Inflammatory macrophage (primary cell): ENCODE data around the gene BTN3A1.
"Not testable (repeated sequence)": the region's sequence is repeated elsewhere in the genome, so short reads cannot be mapped to it uniquely, and the experiment has no call there.

ENCODE experiments used
- DNase-seq, 2 donors: peaks; one replicate each; pipeline ENCODE4 v3.0.0-alpha.2; 2020 to 2022
- total RNA-seq, 18 experiments: gene quantifications; one replicate each; lab custom pipeline; 2026; ENCODE audit warnings: mixed read lengths in 6 of 18, inconsistent platforms in 2 of 18; lab: John Stamatoyannopoulos, UW

BTN3A1 gene
- 19.1 to 33.0 (median 27.2) reads per million in 18 experiments for total RNA-seq

DNA sequence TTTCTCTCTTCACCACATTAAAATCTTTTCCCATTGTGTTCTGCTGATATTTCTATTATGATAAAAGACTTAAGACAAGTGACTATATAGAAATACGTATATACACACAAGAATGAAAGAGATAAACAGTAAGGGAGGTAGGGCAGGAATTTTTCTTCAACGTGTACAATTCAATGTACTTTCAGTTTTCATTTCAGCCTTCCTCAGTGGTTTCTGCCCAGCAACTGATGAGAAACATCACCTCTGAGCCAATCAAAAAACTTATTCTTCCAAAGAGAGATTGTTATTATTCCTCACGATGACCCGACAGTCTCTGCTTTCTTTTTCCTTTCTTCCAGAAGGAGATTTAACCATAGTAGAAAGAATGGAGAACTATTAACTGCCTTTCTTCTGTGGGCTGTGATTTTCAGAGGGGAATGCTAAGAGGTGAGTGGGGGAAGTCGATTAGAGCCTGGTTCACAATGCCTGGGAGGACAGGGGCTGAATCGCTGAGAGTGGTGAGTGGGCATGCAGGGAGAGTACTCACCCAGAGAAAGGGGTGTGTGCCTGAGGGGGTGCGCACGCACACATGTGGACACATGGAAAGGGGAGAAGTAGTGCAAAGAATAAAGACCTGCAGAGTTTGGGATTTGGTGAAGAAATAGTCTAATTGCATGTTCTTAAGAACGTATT is at the start of gene BTN3A1:
Gene BTN3A1, plus strand, starts transcription at position 289 of the 672 bp plus-strand sequence. CDS start 3,289 bp downstream, outside the sequence.
- peak; percentile 76 to 88 for DNase-seq

DNA sequence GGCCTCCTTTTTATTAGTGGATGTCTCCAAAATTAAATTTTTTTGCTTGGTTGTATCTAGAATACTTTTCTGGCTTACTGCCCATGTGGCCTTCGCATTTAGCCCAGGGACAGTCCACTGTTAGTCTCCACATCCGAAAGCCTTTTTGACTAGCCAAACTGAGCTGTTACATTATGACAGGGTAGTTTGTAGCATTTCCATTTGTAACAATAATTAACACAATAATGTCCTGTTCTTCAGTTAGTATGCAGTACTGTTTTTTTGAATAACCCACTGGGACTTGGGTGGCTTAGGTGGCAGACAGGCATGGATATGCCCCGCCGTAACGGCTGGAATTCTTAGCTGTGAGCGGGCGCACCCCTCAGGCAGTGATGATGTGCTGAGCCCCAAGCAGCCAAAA is 49.8 kb upstream of the BTN3A1 start:
- DNase-seq: no peak

- no peak for DNase-seq
Observed at GRCh38 chr6:26354162-26354561, 47.9 kb upstream of the BTN3A1 start.

DNA sequence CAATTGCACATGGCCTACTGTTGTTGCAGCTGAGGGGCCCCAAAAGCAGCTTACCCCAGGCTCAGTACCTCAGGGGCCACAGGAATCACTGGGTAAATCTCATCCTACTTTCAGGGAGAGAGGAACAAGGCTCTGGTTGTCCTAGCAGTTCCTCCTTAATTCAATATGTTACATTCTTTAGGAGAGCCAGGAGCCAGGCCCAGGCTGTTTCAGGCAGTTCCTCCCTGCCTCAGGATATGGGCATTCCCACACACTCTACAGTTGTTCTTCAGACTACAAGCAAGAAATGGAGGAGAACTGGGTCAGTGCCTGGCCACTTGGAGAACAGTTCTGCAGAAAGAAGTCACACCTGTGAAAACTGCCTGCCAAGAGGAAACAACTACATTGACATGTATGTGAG is 46.7 kb upstream of the BTN3A1 start:
- peak; percentile 26 to 31 for DNase-seq

DNA sequence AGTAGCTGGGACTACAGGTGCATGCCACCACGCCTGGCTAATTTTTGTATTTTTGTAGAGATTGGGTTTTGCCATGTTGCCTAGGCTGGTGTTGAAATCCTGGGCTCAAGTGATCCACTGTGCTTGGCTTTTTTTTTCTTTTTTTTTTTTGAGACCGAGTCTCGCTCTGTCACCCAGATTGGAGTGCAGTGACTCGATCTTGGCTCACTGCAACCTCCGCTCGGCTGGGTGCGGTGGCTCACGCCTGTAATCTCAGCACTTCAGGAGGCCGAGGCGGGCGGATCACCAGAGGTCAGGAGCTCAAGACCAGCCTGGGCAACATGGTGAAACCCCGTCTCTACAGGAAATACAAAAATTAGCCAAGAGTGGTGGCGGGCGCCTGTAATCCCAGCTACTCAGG is 44.5 kb upstream of the BTN3A1 start:
- DNase-seq: not testable (repeated sequence)

- no peak for DNase-seq
Observed at GRCh38 chr6:26358511-26358981, 43.5 kb upstream of the BTN3A1 start.

DNA sequence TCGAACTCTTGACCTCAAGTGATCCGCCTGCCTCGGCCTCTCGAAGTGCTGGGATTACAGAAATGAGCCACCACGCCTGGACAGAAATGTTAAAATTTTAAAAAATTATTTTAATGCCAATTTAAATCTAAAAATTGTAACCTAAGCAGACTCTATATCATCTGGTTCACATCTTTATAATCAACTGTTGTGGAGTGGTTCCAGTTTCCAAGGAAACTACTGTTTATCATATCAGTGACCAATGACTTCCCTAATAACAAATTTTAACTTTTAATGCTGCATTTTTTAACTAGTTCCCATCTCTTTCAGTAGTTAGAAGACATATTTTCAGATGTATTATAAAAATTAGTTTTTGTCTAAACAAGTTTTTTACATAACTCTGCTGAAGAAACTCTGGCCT is 42.3 kb upstream of the BTN3A1 start:
- no peak for DNase-seq

- DNase-seq: no peak
Observed at GRCh38 chr6:26360451-26361416, 41.3 kb upstream of the BTN3A1 start.

DNA sequence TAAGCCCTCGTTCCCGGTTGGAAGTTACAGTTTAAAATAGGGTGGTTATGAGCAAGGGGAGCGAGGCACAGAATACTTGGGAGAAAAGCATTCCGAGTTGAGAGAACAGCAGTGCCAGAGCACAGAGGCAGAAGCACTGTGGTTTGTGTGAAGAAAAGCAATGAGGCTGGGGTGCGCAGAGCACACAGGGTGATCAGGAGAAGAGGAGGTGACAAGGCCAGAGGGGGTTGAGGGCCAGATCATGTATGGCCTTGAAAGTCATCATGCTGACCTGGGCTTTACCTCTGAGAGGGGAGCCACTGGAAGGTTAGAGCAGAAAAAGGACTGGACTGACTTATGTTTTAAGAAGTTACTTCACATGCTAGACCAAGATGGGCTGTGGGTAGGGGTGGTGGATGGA is 40.5 kb upstream of the BTN3A1 start:
- no peak for DNase-seq

DNA sequence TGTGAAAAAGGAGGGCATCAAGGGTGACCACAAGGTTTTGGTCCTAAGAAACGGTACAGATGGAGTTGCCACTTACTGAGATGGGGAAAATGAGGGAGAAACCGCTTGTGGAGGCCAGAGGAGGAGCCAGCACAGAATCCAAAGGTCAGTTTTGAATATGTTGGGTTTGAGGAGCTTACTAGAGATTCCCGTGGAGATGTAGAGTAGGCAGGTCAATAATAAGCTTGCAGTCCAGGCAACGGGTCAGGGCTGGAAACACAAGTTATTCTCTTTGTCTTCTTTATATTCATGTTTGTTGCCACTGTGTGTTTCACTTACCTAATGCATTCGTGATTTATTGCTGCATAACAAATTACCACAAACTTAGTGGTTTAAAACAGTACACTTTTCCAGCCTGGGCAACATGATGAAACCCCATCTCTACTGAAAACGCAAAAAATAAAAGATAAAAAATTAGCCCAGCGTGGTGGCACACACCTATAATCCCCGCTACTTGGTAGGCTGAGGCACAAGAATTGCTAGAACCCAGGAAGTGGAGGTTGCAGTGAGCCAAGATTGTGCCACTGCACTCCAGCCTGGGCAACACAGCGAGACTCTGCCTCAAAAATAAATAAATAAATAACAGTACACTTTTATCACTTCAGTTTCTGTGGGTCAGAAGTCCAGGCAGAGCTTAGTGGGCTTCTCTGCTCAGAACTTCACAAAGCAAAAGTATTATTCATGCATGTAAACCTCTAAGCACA is 39.8 kb upstream of the BTN3A1 start:
- no peak for DNase-seq

DNA sequence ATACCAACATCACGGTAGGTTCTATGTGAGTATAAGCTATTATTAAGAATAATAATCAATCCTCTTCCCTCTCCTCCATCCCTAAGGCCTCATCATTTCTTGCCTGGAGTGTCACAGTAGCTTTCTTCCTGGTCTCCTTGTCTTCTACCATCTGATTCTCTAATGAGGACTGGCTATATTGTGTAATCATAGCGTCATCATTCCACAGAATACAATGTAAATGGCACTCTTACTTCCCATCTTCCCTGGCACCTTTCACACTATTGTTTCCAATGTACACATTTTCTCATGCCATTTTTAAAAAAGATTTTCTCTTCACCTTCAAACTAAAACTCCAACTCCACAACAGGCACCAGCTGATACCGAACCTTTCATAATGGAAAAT is 39.2 kb upstream of the BTN3A1 start:
- peak; percentile 12 to 41 for DNase-seq

DNA sequence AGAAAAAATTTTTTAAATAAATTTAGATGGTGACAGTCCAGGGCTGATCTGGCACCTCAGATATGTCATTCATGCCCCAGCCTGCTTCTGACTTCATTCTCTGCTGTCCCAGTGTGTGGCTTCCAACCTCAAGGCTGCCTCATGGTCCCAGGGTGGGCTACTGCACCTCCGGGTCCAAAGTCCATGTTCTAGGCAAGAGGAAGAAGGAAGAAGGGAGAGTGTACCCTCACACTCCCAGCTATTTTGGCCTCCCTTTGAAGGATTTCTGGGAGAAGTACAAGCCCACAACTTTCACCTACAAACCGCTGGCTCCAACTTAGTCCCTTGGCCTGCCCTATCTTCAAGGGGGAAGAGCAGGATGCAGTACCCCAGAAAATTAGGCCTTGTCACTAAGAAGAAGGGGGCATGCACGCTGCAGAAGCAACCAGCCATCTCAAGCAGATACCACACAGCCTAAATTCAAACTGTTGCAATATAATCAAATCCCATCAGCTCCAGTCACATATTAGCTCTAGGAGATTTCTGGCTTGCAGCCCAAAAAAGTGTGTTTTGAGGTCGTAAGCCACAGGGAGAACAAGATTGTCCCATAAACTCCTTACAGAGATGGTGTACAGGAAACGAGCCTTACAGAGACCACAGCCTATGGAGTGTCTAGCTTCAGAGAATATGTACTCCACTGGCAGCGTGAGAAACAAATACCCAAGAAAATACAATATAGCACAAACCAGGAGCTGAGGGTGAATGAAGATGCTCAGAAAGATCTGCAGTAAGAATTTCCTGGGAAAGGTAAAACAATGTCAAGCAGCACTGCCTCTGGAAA is 38.0 kb upstream of the BTN3A1 start:
- no peak for DNase-seq

DNA sequence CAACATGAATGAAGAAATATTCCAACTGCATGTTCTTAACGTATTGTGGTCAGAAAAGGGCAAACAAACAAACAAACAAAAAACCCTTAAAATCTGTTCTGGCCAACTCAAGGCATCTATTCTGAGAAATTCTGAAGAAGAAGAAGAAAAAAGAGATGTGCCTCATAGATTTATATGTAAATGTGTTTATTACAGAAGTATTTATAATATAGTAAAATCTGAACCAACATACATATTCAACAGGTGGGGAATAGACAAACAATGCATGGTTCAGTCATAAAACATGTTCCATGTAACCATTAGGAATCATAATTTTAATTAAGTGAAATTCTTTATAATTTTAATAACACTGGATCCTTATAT is 36.5 kb upstream of the BTN3A1 start:
- DNase-seq: no peak

DNA sequence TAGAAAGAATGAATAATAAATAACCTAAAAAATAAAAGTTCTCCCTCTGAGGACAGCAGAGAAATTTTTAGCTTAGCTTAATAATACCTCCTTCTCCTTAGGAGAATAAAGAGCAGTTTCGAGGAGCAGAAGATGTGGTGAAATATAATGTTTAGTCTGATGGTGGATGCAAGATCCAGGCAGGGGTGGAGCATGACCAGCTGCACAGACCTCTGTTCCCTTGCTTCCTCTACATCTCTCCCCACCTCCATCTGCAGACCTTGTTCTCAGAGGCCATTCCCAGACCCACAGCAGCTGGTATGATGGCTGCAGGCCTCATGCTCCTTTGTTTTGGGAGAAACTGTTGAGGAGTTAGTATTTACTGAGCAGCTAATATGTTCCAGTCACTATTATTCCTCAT is 35.6 kb upstream of the BTN3A1 start:
- no peak for DNase-seq

DNA sequence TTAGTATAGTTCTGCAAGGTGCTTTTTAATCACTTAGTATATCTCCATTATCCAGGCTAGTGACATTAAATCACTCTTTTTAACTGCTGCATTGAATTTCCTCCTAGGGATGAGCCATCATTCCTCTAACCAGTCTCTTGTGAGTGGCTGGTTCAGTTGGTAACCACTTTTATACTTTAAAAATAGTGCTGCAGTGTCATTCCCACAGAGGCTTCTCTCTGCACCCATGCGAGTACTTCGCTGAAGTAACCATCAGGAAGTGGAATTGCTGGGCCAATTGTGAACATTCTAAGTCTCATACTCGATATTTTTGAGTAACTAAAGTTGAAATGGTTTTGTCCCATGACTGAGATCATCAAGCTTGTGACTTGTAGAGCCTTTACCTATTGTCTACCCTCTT is 35.0 kb upstream of the BTN3A1 start:
- peak; percentile 30 to 56 for DNase-seq

GRCh38 chr6:26371813-26372212 is 30.3 kb upstream of the BTN3A1 start:
- not testable (repeated sequence) for DNase-seq

DNA sequence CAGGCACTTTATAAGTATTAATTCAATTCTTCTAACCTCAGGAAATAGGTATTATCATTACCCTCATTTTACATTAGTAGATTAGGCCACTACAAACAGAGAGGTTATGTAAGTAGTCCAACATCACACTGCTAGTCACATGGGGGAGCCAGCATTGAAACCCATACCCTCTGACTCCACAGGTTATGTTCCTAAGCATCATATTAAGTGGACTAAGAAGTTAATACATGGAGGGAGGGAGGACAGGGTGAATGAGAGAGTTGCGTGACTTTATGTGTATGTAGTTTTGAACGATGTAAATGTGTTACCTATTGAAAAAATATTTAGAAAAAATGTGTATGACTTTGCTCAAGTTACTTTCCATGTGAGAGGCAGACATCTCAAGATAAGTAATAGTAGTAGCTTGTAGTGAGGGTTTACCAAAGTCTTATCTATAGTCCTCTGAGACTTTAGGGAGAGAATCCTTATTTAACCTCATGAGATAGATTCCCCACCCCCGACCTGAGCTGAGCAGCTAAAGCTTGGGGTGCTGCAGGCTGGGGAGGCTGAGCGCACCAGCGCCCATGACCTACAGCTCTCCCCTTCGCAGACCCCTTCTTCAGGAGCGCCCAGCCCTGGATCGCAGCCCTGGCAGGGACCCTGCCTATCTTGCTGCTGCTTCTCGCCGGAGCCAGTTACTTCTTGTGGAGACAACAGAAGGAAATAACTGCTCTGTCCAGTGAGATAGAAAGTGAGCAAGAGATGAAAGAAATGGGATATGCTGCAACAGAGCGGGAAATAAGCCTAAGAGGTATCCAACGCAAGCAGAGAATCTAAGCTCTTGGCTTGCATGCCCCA is 29.5 kb upstream of the BTN3A1 start:
- no peak for DNase-seq

DNA sequence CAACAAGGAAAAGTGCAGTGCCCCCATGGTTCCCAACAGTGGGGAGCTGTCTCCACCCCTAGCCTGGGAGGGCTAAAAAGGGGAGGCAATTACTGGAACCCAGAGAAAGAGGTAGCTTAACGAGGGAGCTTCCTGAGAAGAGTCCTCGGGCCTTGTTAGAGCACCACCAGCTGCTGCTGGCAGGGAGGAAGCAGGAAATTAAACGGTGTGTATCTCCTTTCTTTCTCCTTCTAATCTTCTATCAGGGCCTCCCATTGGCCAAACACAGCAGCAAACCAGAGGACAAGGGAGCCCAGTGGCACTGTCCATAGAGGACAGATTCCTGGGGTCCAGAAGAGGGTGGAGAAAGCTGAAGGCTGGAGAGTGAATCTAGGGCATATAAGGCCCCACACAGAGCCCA is 26.8 kb upstream of the BTN3A1 start:
- DNase-seq: no peak

GRCh38 chr6:26377719-26378118 is 24.4 kb upstream of the BTN3A1 start:
- DNase-seq: no peak

DNA sequence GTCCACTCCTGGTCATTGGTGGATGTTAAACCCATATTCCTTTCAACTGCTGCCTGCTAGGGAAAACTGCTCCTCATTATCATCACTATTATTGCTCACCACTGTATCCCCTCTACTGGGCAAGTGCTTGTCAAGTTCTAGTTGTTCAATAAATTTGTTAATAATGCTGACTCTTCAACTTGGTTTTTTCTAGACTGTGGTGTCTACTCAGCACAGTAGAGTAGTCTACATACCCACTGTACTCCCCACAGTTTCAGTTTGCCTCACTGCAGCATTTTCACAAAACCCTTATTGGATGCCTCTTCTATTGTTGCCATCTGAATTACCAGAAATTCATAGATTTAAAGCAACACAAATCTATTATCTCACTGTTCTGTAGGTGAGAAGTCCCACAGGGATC is 23.9 kb upstream of the BTN3A1 start:
- not testable (repeated sequence) for DNase-seq

GRCh38 chr6:26379292-26379691 is 22.8 kb upstream of the BTN3A1 start:
- no peak for DNase-seq
